Right lobe of liver (tissue), 6 donors: Measurements from ENCODE around the gene LRRC7. TPM values are rescaled to one million over a fixed set of nuclear protein-coding genes. Genes with fewer than 3 reads are reported as not detected.

Experiments used
- ATAC-seq, 4 donors: fragments of 200-7000 bp; cut with Tn5 transposase; one replicate each; pipeline ENCODE4 v1.9.1; 2020; ENCODE audit warnings: mild to moderate bottlenecking in 4 of 4, moderate library complexity in 4 of 4
- DNase-seq, 3 donors: peaks; one replicate each; pipeline ENCODE4 v3.0.0-alpha.2; 2020
- H3K27ac ChIP-seq, 3 donors: fragments of 200-600 bp; one replicate each; pipeline ENCODE4 v1.8.0; 2022
- H3K27me3 ChIP-seq, 2 donors: fragments of 200-600 bp; one replicate each; pipeline ENCODE4 v1.8.0; 2022
- H3K36me3 ChIP-seq, 4 donors: fragments of 200-600 bp; sonication (generic) in 1 of 4; one replicate each; pipeline versions ENCODE4 v1.5.1 to v1.8.0; 2017 to 2022; ENCODE audit warnings: control low read depth in 1 of 4
- H3K4me1 ChIP-seq, 4 donors: fragments of 200-600 bp; sonication (generic) in 1 of 4; one replicate each; pipeline versions ENCODE4 v1.5.1 to v1.8.0; 2017 to 2022; ENCODE audit warnings: control low read depth in 1 of 4
- H3K4me3 ChIP-seq, 3 donors: fragments of 200-600 bp; one replicate each; pipeline ENCODE4 v1.8.0; 2022
- H3K9me3 ChIP-seq, 4 donors: fragments of 200-600 bp; sonication (generic) in 1 of 4; one replicate each; pipeline versions ENCODE4 v1.5.1 to v1.8.0; 2017 to 2022; ENCODE audit warnings: control low read depth in 1 of 4
- CTCF ChIP-seq, 4 donors: fragments of 200-600 bp in 3 of 4; fragments of 450-650 bp in 1 of 4; IDR thresholded peaks; one replicate each; pipeline versions ENCODE4 v1.5.1 to v1.8.0; 2016 to 2022; ENCODE audit warnings: antibody characterized with exemption in 4 of 4, mild to moderate bottlenecking in 2 of 4
- POLR2A ChIP-seq: fragments of 450-650 bp; IDR thresholded peaks from one replicate; pipeline ENCODE4 v1.6.1; 2017; ENCODE audit warnings: antibody characterized with exemption, mild to moderate bottlenecking
- WGBS: methylation state at CpG from one replicate; pipeline ENCODE4 v1.1.6; 2018; ENCODE audit warnings: low coverage, low lambda C conversion rate; ENCODE audit not compliant: insufficient coverage; ENCODE audit errors: missing lambda C conversion rate; 5-methylcytosine and 5-hydroxymethylcytosine counted together
- intact Hi-C, 2 donors: fragments of 100-400 bp; cut with DNase I; formaldehyde crosslinking; loops; one replicate each; pipeline versions ENCODE4 v1.11.2 to v1.14.1; 2022
- total RNA-seq, 6 experiments: library from RNA; depleted of rRNA in 2 of 6; stranded (reverse); fragments of >200 nt in 2 of 6; fragmentation: NEBNext Ultra II Directional in 3 of 6; extraction: Animal tissue kit (Norgen Biotek cat#: 25700) in 3 of 6; gene quantifications; one replicate each; pipeline versions ENCODE4 v1.1.0 to v1.2.4, GENCODE V29; 2016 to 2023
- donor health status: DM: no; HTN: yes; CAD: no.
- donor health status: DM: no; HTN: no; CAD: no.
- donor health status: DM: no; HTN: no; CAD: no.
- donor health status: DM: no; HTN: yes; CAD: no.
- donor health status: DM: no; HTN: yes; CAD: no.

The LRRC7 gene
- total RNA-seq, 6 experiments from 2014 or later, result 0.06 to 0.66 (median 0.22) TPM

- intact Hi-C loops, result no loop called here
- ATAC-seq, result no peak
- no peaks in the 10 kb centered on the region for H3K27me3 ChIP-seq
These were observed 372.5 kb downstream of the LRRC7 start for GRCh38 chr1:69940231-69940630.

GRCh38 chr1:69940816-69941215 is 373.1 kb downstream of the LRRC7 start:
- DNase-seq, result no peak
- Histone ChIP-seq H3K36me3 (no peaks in the 10 kb centered on the region), H3K4me3 (no peak overlapping the region), H3K4me1 (no peaks in the 10 kb centered on the region), H3K27ac (no peak overlapping the region), H3K9me3 (peaks cover 0 to 2% (median 0%) of the 10 kb centered on the region in 4 donors), H3K27me3 (no peaks in the 10 kb centered on the region)
- TF ChIP-seq CTCF (IDR thresholded peaks at IDR 0.05), result no peak
- no peak for TF ChIP-seq POLR2A
- ATAC-seq, result no peak
- 37% methylated on average over 3 of the region's 3 CpGs for WGBS
- intact Hi-C loops, result no loop called here

More at GRCh38 chr1:69940231-69940630, 372.5 kb downstream of the LRRC7 start:
- no peak overlapping the region for H3K27ac ChIP-seq
- H3K4me1 ChIP-seq, result no peaks in the 10 kb centered on the region
- no peak overlapping the region for H3K4me3 ChIP-seq
- H3K36me3 ChIP-seq, result no peaks in the 10 kb centered on the region
- WGBS, result 41% methylated on average over 6 of the region's 6 CpGs
- TF ChIP-seq CTCF (IDR thresholded peaks at IDR 0.05), result no peak
- no peak for DNase-seq
- no peaks in the 10 kb centered on the region for H3K9me3 ChIP-seq

GRCh38 chr1:69943030-69943429 is 375.3 kb downstream of the LRRC7 start:
- WGBS, result 52% methylated on average over 3 of the region's 3 CpGs
- TF ChIP-seq CTCF (IDR thresholded peaks at IDR 0.05) (no peak), POLR2A (no peak)
- Histone ChIP-seq H3K27ac (no peak overlapping the region), H3K36me3 (no peaks in the 10 kb centered on the region), H3K27me3 (no peaks in the 10 kb centered on the region), H3K4me1 (no peaks in the 10 kb centered on the region), H3K9me3 (peaks cover 0 to 4% (median 0%) of the 10 kb centered on the region in 4 donors), H3K4me3 (no peak overlapping the region)
- DNase-seq (no peak), ATAC-seq (no peak)
- intact Hi-C loops, result no loop called here

GRCh38 chr1:69946935-69947334 is 379.2 kb downstream of the LRRC7 start:
- TF ChIP-seq POLR2A (no peak), CTCF (IDR thresholded peaks at IDR 0.05) (no peak)
- H3K36me3 ChIP-seq, result no peaks in the 10 kb centered on the region
- H3K27ac ChIP-seq, result no peak overlapping the region
- intact Hi-C loops, result no loop called here
- peaks cover 0 to 4% (median 0%) of the 10 kb centered on the region in 4 donors for H3K9me3 ChIP-seq
- H3K27me3 ChIP-seq, result no peaks in the 10 kb centered on the region
- DNase-seq (no peak), ATAC-seq (no peak)
- H3K4me3 ChIP-seq, result no peak overlapping the region
- no peaks in the 10 kb centered on the region for H3K4me1 ChIP-seq
- 72% methylated on average over 2 of the region's 2 CpGs for WGBS

GRCh38 chr1:69947837-69948236 is 380.1 kb downstream of the LRRC7 start:
- Histone ChIP-seq H3K27ac (no peak overlapping the region), H3K4me3 (no peak overlapping the region), H3K27me3 (no peaks in the 10 kb centered on the region), H3K9me3 (peaks cover 0 to 4% (median 0%) of the 10 kb centered on the region in 4 donors), H3K36me3 (no peaks in the 10 kb centered on the region), H3K4me1 (no peaks in the 10 kb centered on the region)
- 64% methylated on average over 3 of the region's 3 CpGs for WGBS
- no peak for ATAC-seq
- no peak for DNase-seq
- intact Hi-C loops, result no loop called here
- TF ChIP-seq CTCF (IDR thresholded peaks at IDR 0.05), result no peak
- TF ChIP-seq POLR2A, result no peak
